ENCODE measurements around the gene TATDN2. TPM values are rescaled to one million over a fixed set of nuclear protein-coding genes. Genes with fewer than 3 reads are reported as not detected.

The TATDN2 gene
- total and polyA plus RNA-seq, 4 donors: 12.0 to 32.9 (median 23.8) TPM

DNA sequence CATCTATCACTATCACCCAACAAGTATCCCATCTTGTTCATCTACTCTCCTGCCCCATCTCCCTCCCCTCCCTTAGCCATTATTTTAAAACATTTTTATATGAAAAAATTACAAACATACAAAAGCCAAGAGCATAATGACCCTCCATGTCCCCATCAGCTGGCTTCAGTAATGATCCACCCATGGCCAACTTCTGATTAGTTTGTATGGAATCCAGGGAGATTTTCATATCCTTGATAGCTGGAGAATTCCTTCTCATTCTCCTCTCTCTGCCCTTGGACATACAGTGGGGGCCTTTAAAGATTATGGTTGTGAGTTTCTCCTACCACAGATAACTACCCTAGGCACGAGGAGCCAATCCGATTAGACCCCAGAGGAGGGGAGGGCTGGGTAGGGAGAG, 43.3 kb upstream of the TATDN2 start:
- Histone ChIP-seq H3K27ac (ENCODE audit: low read depth in 1 of 2, low read length in 1 of 2) (peak overlapping the region in 1 of 2 donors; percentile 65), H3K36me3 (ENCODE audit: control insufficient read depth in 4 of 4, insufficient read depth in 4 of 4, low read length in 4 of 4) (peaks cover 0 to 20% (median 0%) of the 10 kb centered on the region in 4 donors), H3K9ac (ENCODE audit: insufficient read depth in 1 of 2, low read length in 2 of 2) (no peak overlapping the region), H3K9me3 (ENCODE audit: control insufficient read depth in 4 of 4, insufficient read depth in 3 of 4, low read length in 3 of 4) (no peaks in the 10 kb centered on the region), H3K4me3 (no peak overlapping the region), H3K27me3 (ENCODE audit: control insufficient read depth in 3 of 3, insufficient read depth in 3 of 3, low read length in 2 of 3) (no peaks in the 10 kb centered on the region), H3K4me1 (ENCODE audit: control insufficient read depth in 5 of 5, insufficient read depth in 5 of 5, low read length in 5 of 5) (no peaks in the 10 kb centered on the region)
- DNase-seq (no peak), ATAC-seq (ENCODE audit: insufficient read depth, low FRiP score) (no peak)
- TF ChIP-seq, protein P1, sequence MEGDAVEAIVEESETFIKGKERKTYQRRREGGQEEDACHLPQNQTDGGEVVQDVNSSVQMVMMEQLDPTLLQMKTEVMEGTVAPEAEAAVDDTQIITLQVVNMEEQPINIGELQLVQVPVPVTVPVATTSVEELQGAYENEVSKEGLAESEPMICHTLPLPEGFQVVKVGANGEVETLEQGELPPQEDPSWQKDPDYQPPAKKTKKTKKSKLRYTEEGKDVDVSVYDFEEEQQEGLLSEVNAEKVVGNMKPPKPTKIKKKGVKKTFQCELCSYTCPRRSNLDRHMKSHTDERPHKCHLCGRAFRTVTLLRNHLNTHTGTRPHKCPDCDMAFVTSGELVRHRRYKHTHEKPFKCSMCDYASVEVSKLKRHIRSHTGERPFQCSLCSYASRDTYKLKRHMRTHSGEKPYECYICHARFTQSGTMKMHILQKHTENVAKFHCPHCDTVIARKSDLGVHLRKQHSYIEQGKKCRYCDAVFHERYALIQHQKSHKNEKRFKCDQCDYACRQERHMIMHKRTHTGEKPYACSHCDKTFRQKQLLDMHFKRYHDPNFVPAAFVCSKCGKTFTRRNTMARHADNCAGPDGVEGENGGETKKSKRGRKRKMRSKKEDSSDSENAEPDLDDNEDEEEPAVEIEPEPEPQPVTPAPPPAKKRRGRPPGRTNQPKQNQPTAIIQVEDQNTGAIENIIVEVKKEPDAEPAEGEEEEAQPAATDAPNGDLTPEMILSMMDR (IDR thresholded peaks at IDR 0.05; ENCODE audit: control extremely low read depth, extremely low read depth): no peak
- 95 to 96% methylated on average over 2 of the region's 2 CpGs for WGBS, 2 donors

DNA sequence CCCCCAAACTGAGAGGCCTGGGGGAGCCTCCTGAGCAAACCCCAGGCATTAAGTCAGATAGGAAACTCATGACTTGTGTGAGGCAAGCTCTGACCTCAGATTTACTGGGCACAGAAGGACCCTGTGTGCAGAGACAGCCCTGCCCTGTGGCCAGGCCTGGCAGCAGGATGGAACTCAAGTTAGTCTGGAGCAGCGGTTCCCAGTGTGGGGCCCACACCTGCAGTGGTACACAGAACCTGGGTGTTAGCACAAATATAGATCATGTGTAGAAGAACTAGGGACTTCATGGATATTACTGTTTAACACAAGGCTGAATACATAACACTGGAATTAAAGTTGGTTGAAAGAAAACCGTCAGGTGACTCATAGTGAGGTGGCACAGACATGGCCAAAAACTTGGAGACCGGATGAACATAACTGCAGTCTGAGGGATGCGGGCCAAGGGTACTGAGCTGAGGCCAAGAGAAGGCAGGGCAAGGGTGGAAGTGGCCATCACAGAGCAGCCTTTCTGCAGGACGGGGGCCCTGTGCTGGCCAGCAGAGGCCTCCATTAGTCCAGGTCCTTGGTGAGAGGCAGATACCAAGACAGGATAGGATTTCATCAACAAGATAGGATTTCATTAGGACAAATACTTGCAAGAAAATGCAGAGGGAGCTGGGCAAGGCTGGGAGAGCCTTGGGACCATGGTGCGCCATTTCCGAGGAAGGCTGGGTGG, 42.7 kb upstream of the TATDN2 start:
- H3K27me3 ChIP-seq (ENCODE audit: control insufficient read depth in 3 of 3, insufficient read depth in 3 of 3, low read length in 2 of 3): no peaks in the 10 kb centered on the region
- no peak for DNase-seq
- TF ChIP-seq, protein P1 (IDR thresholded peaks at IDR 0.05; ENCODE audit: control extremely low read depth, extremely low read depth): no peak
- no peaks in the 10 kb centered on the region for H3K4me1 ChIP-seq (ENCODE audit: control insufficient read depth in 5 of 5, insufficient read depth in 5 of 5, low read length in 5 of 5)
- peak overlapping the region in 1 of 2 donors; percentile 65 for H3K27ac ChIP-seq (ENCODE audit: low read depth in 1 of 2, low read length in 1 of 2)
- H3K4me3 ChIP-seq: no peak overlapping the region
- H3K36me3 ChIP-seq (ENCODE audit: control insufficient read depth in 4 of 4, insufficient read depth in 4 of 4, low read length in 4 of 4): peaks cover 0 to 18% (median 0%) of the 10 kb centered on the region in 4 donors
- 76 to 83% methylated on average over 7 of the region's 7 CpGs for WGBS, 2 donors
- ATAC-seq (ENCODE audit: insufficient read depth, low FRiP score): peak; percentile 61
- H3K9ac ChIP-seq (ENCODE audit: insufficient read depth in 1 of 2, low read length in 2 of 2): no peak overlapping the region
- no peaks in the 10 kb centered on the region for H3K9me3 ChIP-seq (ENCODE audit: control insufficient read depth in 4 of 4, insufficient read depth in 3 of 4, low read length in 3 of 4)

GRCh38 chr3:10206166-10206511, 42.1 kb upstream of the TATDN2 start:
- Histone ChIP-seq H3K9ac (ENCODE audit: insufficient read depth in 1 of 2, low read length in 2 of 2) (no peak overlapping the region), H3K27ac (ENCODE audit: low read depth in 1 of 2, low read length in 1 of 2) (no peak overlapping the region), H3K9me3 (ENCODE audit: control insufficient read depth in 4 of 4, insufficient read depth in 3 of 4, low read length in 3 of 4) (no peaks in the 10 kb centered on the region), H3K4me1 (ENCODE audit: control insufficient read depth in 5 of 5, insufficient read depth in 5 of 5, low read length in 5 of 5) (no peaks in the 10 kb centered on the region), H3K4me3 (no peak overlapping the region), H3K27me3 (ENCODE audit: control insufficient read depth in 3 of 3, insufficient read depth in 3 of 3, low read length in 2 of 3) (no peaks in the 10 kb centered on the region), H3K36me3 (ENCODE audit: control insufficient read depth in 4 of 4, insufficient read depth in 4 of 4, low read length in 4 of 4) (peaks cover 0 to 16% (median 0%) of the 10 kb centered on the region in 4 donors)
- TF ChIP-seq, protein P1 (IDR thresholded peaks at IDR 0.05; ENCODE audit: control extremely low read depth, extremely low read depth): no peak
- WGBS, 2 donors: 87 to 91% methylated on average over 5 of the region's 5 CpGs
- ATAC-seq (ENCODE audit: insufficient read depth, low FRiP score) (no peak), DNase-seq (no peak)
